NOMO-1 treated with dmso at 0.1 percent for 144 hours (cell line): Measurements from ENCODE around the gene DBF4B.
"Not testable (repeated sequence)": the region's sequence is repeated elsewhere in the genome, so short reads cannot be mapped to it uniquely, and the experiment has no call there.

Source experiments
- DNase-seq: peaks from one replicate; lab custom pipeline; 2025; ENCODE audit not compliant: unreplicated experiment; lab: John Stamatoyannopoulos, UW

The DBF4B gene

DNA sequence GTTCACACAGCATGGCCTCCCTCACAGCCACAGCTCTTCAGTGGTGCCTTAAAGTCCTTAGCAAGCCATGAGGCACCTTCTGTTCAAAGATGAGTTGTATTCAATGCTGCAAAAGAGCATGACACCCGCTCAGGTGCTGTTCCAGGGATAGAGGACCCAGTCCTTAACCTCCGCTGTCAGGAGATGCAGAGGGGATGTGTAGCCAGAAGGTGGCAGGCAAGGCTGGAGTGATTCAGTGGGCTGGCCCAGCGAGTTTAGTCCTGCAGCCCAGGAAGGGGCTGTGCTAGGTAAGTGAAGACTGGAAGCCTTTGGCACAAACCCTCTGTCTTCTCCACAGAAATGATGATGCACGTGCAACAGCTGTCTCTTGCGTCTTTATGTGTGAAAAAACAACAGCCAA is 25.3 kb downstream of the DBF4B start:
- DNase-seq = no peak

DNA sequence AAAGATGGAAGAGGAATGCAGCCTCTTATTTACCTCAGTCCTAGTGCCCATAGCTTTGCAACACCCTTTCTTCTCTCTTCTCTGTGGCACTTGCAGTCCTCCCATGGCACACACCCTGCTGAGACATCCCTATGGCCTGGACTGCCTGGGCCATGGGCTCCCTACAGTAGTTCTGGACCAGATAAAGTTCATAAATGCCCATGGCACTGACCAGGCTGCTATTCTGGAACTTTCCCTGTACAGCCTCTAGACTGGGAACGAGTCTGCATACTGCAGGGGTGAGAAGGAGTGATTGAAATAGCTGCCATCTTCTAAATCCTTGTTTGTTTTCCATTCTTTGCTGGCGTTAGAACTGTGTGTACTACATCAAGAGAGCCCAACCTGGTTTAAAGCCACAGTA is 25.8 kb downstream of the DBF4B start:
- DNase-seq = no peak

DNA sequence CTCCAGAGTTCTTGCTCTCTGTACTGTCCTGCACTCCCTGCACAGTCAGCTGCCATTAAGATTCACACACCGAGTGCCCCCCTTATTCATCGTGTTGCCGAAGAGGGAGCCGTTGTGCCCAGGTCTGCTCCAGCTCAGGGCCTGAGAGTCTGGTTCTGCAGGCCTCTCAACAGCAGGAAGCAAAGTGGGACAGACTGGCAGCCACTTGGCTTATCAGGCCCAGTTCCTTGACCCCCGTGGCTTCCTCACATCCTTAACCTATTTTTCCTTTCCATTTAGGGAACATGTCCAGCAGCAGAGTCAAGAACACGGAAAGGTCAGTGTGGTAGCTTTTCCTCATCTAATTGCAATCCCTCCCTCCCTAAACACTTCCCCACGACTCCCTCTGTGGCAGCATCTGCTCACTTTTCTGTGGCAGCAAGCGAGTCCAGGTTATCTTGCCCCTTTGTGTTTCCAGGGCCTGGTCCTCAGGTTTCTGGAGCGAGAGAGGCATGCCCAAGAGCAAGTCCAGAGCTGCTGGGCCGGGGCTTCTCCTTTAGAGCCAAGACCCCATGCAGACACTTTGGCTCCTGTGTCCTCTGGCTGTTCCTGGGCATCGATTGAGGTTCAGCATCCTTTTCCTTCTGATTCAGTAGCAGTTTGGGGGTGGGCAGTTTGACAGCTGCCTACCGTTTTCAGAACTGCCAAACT is 28.2 kb downstream of the DBF4B start:
- DNase-seq = no peak

DNA sequence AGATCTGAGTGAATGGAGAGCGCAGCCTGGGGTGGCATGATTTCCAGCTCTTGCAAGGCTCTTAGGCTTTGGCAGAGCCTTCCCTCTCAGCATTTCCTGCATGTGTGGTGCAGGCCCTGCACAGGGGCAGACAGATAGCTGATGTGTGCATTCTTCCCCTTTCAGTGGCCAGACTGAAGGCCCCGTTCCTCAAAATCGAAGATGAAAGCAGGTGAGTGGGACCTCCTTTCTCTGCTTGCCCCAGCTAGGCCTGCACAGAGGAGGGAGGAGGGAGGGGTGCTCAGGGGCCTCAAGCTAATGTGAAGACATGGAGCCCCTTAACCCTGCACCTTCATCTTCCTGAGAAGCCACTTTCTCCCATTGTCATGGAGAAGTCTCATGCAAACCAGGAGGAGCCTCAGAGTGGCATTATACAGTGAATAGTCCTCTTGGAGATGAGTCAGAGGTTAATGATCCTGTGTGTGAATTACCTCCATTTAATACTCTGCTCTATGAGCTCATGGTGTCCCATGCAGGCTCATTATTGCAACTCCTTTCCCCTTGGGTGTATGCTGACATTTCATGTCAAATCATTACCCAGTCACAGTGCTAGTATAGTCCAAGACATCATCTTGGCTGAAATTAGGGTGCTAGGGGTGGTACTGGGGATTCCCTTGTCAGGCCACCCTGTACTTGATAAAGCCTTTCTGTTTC is 29.9 kb downstream of the DBF4B start:
- no peak for DNase-seq

DNA sequence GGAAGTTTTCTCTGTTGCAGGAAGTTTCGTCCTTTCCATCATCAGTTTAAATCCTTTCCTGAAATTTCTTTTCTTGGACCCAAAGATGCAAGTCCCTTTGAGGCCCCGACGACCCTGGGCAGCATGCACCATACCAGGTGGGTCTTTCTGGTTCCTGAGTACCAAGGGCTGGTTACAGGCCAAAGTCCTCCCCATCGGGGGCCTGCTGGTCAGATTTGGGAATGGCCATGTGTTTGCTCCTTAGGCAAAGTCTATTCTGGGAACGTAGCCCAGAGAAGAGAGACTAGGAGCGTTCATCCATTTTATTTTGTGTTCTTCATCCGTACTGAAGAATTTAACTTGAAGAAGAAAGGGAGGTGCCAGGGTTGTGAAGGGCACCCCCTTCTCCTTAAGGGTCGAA is 32.9 kb downstream of the DBF4B start:
- no peak for DNase-seq

DNA sequence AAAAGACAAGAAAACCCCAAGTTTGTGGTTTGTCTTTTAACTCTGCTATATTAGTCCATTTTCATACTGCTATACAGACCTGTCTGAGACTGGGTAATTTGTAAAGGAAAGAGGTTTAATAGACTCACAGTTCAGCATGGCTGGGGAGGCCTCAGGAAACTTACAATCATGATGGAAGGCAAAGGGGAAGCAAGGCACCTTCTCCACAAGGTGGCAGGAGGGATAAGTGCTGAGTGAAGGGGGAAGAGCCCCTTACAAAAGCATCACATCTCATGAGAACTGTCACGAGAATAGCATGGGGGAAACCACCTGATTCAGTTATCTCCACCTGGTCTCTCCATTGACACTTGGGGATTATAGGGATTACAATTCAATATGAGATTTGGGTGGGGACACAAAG is 36.8 kb downstream of the DBF4B start:
- no peak for DNase-seq

DNA sequence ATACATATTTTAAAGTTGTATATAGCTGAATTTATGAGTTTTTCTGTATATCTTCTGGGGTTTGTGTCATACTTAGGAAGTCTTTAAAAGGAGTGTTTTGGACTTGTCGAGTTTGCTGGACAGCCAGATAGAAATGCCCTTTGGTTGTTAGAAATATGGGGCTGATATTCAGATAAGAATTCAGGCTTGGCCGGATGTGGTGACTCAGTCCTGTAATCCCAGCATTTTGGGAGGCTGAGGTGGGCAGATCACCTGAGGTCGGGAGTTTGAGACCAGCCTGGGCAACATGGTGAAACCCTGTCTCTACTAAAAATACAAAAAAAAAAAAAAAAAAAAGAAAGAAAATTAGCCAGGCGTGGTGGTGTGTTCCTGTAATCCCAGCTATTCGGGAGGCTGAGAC is 37.3 kb downstream of the DBF4B start:
- DNase-seq = not testable (repeated sequence)

DNA sequence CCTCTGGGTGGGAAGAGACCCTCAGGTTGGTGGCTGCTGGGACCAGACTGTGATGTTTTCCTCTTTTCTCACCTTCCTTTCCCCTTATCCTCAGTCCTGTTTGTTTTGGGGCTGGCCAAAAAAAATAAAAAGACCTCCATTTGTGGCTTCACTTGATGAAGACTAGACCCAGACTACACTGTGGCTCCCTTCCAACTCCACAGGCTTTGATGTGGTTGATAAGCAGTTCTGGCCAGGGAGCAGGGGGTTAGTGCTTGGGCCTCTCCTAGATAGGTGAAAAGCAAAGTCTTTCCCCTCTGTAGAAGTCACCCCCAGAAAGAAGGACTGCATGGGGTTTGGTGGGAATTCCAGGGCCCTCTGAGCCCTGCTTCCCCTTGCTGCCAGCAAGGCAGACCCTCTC is 39.1 kb downstream of the DBF4B start:
- no peak for DNase-seq

DNA sequence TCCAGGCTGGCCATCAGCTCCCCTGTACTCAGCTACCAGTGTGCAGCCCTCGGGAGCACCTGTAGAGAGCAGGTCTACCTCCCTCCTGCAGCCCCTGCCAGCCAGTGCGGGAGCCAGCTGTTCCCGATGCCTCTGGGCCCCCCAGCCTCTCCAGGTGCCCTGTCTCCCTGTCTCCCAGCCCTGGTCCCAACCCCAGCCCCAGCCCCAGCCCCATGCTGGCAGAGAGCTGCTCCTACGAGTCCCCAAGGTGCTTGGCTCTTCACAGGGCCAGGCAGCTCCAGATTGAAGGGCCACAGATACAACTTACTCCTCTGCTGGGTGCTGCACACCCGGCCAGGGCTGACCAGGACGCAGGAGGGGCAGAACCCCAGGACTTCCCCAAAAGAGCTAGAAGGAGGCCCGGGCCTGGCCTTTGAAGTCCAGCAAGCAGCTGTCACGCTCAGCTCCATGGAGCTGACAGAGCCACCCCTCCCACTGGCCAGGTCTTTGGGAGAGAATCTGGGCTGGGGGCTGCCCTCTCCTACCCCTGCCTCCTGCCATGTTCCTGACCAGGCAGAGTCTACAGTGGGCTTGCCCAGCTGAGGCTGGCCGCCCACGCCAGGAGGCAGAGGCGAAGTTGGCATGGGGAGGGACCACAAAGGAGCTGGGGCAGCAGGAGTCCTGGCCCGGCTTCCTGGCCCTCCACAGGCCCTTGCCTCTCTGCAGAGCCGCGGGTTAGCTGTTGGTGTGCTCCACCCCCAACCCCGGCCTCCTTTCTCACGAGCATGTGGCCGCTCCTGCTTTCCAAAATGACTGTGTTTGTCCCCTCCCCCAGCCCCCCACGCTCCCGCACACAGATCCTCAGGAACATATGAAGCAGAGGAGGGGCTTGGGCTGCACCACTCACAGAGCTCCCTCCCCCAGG is 40.9 kb downstream of the DBF4B start:
- DNase-seq = no peak

DNA sequence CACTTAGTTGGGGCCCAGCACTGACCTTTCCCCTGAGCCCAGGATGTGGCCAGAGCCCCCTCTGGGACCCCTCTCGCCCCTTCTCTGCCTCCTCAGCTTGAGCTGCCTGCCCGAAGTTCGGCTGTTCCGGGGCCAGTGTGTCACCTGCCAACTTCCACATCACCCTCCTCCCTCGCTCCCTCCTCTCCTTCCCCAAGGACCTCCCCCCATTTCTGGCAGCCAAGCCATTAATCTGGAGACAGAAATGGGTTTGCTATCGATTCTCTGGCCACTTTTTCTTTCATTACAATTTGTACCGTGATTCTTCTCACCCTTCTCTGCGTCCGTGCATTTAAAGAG is 41.5 kb downstream of the DBF4B start:
- DNase-seq = no peak

DNA sequence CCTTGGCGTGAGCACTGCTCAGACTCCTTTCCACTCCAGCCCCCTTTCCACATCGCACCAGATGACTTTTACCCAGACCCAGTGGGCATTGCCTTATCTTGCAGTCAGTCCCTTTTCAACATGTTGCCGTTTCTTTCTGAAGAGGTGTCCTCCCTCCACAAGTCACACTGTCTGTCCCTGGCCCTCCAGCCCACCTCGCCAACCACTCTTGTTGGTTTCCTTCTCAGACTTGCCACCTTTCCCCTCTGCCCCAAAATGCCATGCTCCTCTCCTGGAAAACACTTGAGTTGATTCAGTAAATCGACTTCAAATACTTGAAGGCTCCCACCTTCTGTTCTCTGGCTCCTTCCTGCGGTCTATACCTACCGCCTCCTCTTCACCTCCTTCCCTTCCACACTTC is 42.9 kb downstream of the DBF4B start:
- DNase-seq = no peak

DNA sequence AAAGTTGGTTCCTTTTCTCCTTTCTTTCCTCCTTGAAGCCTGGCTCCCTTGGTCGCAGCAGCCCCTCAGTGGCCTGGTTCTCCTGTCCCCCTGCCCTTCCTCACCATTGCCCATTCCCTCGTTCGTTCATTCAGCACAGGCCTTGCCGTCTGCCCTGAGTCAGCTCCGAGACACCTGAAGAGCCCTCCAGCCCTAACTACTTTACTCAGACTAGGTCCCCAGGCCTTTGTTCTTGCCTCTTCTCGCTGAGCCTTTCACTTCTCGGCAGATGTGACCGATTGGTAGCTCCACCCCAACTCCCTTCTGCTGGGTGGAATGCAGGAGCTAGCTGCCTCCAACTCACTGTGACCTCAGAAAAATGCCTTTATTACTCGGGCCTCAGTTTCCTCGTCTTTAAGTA is 43.3 kb downstream of the DBF4B start:
- no peak for DNase-seq

DNA sequence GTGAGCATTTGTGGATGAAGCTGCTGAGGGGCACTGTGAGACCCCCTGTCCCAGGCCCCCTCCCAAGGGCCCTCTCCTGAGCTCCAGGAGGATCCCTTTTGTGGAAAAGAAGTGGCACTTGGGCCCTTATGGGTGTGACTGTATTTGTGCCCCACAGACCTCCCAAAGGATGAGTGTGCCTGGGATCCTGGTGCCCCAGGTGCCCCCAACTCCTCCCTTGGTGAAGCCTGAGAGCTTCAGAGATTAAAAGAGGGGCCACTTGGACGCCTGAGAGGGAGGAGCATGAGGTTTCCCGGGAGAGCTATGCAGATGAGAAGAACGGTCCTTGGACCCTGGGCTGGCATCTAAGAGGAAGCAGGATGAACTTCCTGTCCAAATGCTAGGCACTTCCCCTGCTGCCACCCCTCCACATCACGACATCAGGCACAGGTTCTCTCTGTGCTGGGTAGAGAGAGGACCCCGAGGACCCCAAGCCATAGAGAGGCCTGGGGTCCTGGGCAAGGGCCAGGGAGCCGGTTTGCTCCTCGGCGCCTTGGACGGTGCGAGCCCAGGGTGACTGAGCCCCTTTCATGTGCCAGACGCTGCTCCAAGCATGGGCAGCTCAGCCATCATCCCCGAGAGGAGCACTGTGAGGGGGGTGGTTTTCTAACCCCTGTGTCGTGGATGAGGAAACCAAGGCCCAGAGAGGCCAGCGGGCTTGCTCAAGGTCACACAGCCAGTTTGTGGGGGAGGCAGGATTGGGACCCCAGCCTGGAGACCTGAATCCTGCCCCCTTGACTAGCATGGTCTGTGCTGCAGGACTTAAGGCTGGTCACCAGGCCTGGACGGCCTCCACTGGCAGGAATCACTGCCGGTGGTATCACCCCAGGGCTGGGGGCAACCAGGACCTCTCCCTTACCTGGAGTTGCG is 44.7 kb downstream of the DBF4B start:
- DNase-seq = no peak

DNA sequence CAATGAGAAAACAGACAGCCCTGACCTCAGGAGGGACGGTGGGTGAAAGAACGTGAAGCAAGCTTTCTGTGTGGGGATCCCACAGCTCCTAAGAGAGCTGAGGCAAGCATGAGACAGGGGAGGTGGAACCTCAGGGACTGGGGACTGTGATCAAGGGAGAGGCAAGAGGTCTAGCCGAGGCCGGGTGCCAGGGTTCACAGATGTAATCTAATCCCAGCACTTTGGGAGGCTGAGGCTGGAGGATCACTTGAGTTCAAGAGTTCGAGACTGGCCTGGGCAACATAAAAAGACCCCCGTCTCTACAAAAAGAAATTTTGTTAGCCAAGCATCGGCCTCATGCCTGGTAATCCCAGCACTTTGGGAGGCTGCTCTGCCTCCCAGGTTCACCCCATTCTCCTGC is 45.8 kb downstream of the DBF4B start:
- no peak for DNase-seq

DNA sequence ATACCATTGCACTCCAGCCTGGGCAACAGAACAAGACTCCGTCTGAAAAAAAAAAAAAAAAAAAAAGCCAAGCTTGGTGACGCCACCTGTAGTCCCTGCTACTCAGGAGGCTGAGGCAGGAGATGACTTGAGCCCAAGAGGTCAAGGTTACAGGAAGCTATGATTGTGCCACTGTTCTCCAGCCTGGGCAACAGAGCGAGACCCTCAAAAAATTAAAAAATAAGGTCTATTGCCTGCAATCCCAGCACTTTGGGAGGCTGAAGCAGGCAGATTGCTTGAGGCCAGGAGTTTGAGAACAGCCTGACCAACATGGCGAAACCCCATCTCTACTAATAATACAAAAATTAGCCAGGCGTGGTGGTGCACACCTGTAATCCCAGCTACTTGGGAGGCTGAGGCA is 46.7 kb downstream of the DBF4B start:
- not testable (repeated sequence) for DNase-seq

DNA sequence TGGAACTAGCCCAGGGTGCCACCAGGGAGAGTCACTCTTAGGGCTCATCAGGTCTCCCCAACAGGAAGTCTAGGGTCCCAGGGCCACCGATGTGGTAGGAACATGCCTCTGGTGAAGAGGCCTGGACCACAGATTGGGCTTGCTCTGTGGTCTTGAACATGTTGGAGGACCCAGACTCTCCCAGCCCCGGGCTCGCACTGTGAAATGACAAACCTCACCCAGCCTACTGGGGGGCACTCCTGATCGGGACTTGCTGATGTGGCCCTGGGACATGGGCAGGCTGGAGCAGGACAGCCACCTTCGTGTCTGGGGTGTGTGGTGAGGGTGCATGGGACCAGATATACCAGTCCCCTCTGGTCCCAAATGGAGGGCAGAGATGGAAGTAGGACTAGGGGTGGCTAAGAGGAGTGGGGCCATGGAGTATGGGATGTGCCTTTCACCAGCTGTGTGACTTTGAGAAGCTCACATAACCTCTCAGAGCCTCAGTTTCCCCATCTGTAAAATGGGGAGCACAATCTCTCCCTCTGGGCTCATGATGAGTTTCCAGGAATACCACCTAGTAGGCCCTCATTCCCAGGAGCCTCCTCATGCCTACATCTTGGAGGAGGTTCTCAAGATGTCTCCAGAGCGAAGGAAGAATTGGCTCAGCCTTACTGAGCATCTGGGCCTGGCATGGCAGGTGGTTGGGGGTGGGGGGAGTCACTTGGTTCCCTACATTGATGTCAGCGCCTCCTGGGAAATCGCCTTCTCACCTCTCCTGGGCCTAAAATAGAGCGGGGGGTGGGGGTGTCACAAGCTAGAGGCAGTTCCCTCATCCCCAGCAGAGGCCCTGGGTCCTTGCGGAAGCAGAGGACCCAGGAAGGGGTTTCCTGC is 48.8 kb downstream of the DBF4B start:
- no peak for DNase-seq

DNA sequence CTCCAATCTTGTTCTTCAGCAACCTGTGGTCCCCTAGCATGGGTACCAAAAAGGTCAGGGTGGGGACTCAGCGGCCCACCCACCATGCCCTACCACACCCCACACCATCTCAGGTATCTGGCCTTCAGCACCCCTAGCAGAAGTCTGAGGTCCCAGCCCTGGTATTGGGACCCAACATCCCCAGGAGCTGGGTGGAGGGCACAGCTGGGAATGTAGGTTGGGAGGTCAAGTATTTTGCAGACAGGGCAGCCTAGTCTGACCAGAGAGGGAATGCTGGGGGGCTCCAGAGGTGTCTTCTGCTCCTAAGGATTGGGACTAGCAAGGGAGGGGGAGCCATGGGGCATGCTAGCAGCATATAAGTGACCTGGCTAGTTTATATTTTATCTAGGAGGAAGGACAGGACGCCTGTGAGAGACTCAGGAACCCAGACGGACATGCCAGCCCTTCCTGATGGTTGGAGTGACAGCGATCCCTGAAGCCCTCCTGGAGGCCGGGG is 49.5 kb downstream of the DBF4B start:
- DNase-seq = no peak

DNA sequence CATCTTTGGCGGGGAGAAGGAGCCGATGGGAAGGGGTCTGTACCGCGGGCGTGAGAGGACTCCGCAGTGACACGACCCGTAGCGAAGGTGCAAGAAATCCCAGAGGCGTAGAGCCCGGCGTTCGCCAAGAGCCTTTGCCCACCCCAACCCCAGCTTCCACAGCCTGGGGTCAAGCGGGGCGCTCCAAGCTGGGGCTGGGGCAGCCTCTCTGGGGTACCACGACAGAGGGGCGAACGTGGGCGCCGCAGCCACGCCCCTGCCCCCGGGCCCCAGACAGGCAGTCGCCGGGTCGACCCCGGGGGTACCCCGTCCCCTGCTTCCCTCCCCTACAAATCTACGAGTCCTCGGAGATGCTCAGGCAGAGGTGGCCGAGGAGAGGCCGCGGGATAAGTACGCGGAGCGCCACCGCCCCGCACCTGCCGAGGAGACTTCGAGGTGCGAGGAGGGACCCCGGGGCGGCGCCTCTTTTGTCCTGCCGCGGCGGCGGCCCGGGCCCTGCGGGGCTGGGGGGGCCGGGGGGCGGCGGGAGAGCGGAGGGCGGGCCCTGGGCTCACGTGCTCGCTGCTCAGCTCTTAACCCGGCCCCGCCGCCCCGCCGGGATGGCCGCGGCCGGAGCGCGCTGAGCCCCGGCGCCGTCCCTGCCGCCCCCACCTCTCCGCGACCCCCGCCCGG is 50.1 kb downstream of the DBF4B start, which contains the start of gene ADAM11:
Gene ADAM11 (plus strand): TSS at position 575 of the 672 bp plus-strand sequence. CDS start 212 bp downstream, outside the sequence.
- DNase-seq = no peak
